Muscle of leg (tissue), 11 donors: ENCODE data around the gene IL4. TPM values are rescaled to one million over a fixed set of nuclear protein-coding genes. Genes with fewer than 3 reads are reported as not detected.

Experiments used
- DNase-seq: peaks from one replicate; pipeline ENCODE4 v3.0.0; 2013
- H3K27ac ChIP-seq: one replicate; pipeline ENCODE4 v1.5.1; 2013; ENCODE audit warnings: mild to moderate bottlenecking, low read length, control low read depth
- H3K27me3 ChIP-seq: one replicate; pipeline ENCODE4 v1.6.1; 2013; ENCODE audit warnings: low read length; ENCODE audit not compliant: control insufficient read depth, insufficient read depth
- H3K36me3 ChIP-seq: one replicate; pipeline ENCODE4 v1.6.1; 2013; ENCODE audit warnings: low read length; ENCODE audit not compliant: control insufficient read depth, insufficient read depth
- H3K4me1 ChIP-seq: one replicate; pipeline ENCODE4 v1.6.1; 2013; ENCODE audit warnings: low read length; ENCODE audit not compliant: control insufficient read depth, insufficient read depth
- H3K4me3 ChIP-seq: one replicate; pipeline ENCODE4 v1.5.1; 2013; ENCODE audit warnings: low read length, control low read depth
- H3K9me3 ChIP-seq: replicated peaks from 2 replicates; pipeline ENCODE4 v1.6.1; 2013; ENCODE audit warnings: low read depth, low read length; ENCODE audit not compliant: control insufficient read depth
- WGBS: methylation state at CpG from one replicate; pipeline ENCODE4 v1.1.5; 2013; ENCODE audit warnings: missing lambda C conversion rate; ENCODE audit not compliant: insufficient coverage; 5-methylcytosine and 5-hydroxymethylcytosine counted together
- polyA plus RNA-seq, 8 donors: library from polyadenylated mRNA; unstranded; fragments of 120-200 nt; gene quantifications; one replicate each; pipeline versions ENCODE4 v1.2.1 to v1.2.3, GENCODE V29; 2013; ENCODE audit warnings: inconsistent platforms in 1 of 8, low replicate concordance in 1 of 8; ENCODE audit not compliant: insufficient read length in 8 of 8, insufficient read depth in 1 of 8
- total RNA-seq: library from RNA; stranded (reverse); fragments of 120-200 nt; gene quantifications from one replicate; pipeline ENCODE4 v1.2.4, GENCODE V29; 2013

IL4 gene
- total and polyA plus RNA-seq, 9 donors, result 0.18 TPM; not detected in 8

DNA sequence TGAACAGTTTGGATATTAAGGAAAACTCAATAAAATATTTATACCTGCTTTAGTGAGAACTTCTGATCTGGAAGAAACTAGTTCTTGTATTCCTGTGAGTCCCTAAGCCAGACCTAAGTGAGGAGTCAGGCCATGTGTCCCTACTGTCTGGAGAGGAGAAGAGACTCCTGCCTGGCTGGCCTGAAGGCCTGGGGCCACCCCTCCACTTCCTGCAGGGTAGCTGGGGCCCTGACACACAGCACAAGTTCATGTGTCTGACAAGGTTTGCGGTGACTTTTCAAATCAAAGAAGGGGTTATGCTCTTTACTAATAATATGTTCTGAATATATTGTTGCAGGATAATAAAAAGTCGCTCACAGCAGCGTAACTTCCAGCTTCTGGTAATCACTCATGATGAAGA, 31.9 kb upstream of the IL4 start:
- no peak for DNase-seq
- Histone ChIP-seq H3K27me3 (no peaks in the 10 kb centered on the region), H3K4me3 (no peak overlapping the region), H3K4me1 (no peaks in the 10 kb centered on the region), H3K27ac (no peak overlapping the region), H3K9me3 (no peaks in the 10 kb centered on the region), H3K36me3 (peaks cover 46% of the 10 kb centered on the region)
- 92% methylated on average over 2 of the region's 3 CpGs for WGBS

DNA sequence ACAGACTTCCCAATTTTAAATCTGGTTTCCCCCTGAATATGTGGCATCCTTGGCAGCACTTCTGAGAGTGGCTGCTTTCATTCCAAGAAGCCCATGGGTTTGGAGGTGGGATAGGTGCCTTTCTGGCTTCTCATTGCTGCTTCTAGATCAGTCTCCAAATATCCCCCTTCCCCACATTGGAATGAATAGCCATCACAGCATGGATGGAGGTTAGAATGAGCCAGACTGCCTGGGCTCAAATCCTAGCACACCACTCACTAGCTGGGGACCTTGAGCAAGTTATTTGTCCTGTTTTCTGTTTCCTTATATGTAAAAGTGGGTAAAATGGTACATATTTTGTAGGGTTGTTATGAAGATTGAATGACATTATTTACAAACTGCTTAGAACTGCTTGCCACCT, 29.6 kb upstream of the IL4 start:
- peaks cover 34% of the 10 kb centered on the region for H3K36me3 ChIP-seq
- no peak for DNase-seq
- H3K9me3 ChIP-seq, result peaks cover 13% of the 10 kb centered on the region
- H3K4me1 ChIP-seq, result no peaks in the 10 kb centered on the region
- no peak overlapping the region for H3K27ac ChIP-seq
- no peaks in the 10 kb centered on the region for H3K27me3 ChIP-seq
- no peak overlapping the region for H3K4me3 ChIP-seq

DNA sequence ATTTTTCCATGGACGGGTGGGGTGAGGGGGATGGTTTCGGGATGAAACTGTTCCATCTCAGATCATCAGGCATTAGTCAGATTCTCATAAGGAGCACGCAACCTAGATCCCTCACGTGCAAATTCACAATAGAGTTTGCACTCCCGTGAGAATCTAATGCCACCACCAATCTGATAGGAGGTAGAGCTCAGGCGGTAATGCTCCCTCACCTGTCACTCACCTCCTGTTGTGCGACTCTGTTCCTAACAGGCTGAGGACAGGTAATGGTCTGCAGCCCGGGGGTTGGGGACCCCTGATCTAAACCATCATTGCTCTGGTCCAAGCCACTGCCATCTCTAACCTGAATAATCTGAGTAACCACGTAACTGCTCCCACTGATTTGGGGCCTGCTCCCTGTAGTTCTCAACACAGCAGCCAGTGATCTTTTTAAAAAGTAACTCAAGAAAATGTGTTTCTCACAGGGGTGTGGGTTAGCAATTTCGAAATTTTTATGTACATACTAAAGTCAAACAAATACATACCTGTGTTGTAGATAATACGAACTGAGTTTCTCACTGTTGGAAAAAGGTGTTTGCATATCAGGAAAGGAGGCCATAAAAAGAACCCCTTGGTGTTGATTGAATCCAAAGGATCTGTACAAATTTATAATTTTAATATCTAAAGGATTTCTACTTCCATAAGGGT, 27.1 kb upstream of the IL4 start:
- H3K9me3 ChIP-seq, result peaks cover 13% of the 10 kb centered on the region

DNA sequence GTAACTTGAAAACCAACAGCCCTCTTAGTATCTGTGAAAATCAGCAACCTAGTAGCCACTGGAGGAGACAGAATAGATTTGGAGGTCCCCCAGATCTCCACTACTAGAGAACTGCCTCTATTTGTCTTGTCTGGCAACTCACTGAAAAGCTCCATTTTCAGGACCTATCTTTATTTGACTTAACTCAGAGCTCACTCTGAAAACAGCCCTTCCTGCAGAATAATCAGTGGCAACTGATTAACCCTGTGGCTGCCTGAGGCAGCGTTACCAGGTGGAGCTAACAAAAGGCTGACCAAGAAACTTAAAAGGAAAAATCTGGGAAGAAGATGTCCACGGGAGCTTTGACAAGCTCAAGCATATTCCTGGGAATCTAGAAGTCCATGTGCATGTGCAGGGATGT, 26.3 kb upstream of the IL4 start:
- H3K36me3 ChIP-seq, result peaks cover 7% of the 10 kb centered on the region
- H3K4me3 ChIP-seq, result no peak overlapping the region
- 86% methylated on average over 2 of the region's 2 CpGs for WGBS
- H3K4me1 ChIP-seq, result no peaks in the 10 kb centered on the region
- H3K9me3 ChIP-seq, result peaks cover 13% of the 10 kb centered on the region
- DNase-seq, result no peak
- H3K27me3 ChIP-seq, result no peaks in the 10 kb centered on the region
- H3K27ac ChIP-seq, result no peak overlapping the region

More for the DNA sequence above, 27.1 kb upstream of the IL4 start:
- 100% methylated on average over 2 of the region's 11 CpGs for WGBS
- no peaks in the 10 kb centered on the region for H3K4me1 ChIP-seq
- no peak overlapping the region for H3K27ac ChIP-seq
- H3K27me3 ChIP-seq, result no peaks in the 10 kb centered on the region
- peaks cover 13% of the 10 kb centered on the region for H3K36me3 ChIP-seq
- DNase-seq, result no peak
- no peak overlapping the region for H3K4me3 ChIP-seq

DNA sequence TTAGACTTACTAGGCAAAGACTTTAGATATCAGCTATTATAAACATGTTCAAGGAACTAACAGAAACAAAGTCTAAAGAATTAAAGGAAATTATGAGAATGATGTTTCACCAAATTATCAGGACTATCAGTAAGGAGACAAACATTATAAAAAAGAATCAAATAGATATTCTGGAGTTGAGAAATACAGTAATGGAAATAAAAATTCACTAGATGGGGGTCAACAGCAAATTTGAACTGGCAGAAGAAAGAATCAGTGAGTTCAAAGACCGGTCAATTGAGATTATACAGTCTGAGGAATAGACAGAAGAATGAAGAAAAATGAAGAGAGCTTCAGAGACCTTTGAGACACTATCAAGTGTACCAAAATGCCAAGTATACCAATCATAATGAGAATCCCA, 25.4 kb upstream of the IL4 start:
- Histone ChIP-seq H3K4me1 (no peaks in the 10 kb centered on the region), H3K36me3 (peaks cover under 1% of the 10 kb centered on the region), H3K9me3 (peaks cover 13% of the 10 kb centered on the region), H3K27ac (no peak overlapping the region), H3K27me3 (no peaks in the 10 kb centered on the region), H3K4me3 (no peak overlapping the region)
- DNase-seq, result no peak
- WGBS, result no CpG with 5 or more reads among the region's 1 CpG

GRCh38 chr5:132651838-132652469, 21.8 kb upstream of the IL4 start:
- no peak overlapping the region for H3K27ac ChIP-seq
- DNase-seq, result no peak
- H3K4me1 ChIP-seq, result peaks cover 10% of the 10 kb centered on the region
- peaks cover 13% of the 10 kb centered on the region for H3K9me3 ChIP-seq
- H3K4me3 ChIP-seq, result no peak overlapping the region
- WGBS, result 94% methylated on average over 2 of the region's 4 CpGs
- H3K36me3 ChIP-seq, result no peaks in the 10 kb centered on the region
- peaks cover 27% of the 10 kb centered on the region for H3K27me3 ChIP-seq

DNA sequence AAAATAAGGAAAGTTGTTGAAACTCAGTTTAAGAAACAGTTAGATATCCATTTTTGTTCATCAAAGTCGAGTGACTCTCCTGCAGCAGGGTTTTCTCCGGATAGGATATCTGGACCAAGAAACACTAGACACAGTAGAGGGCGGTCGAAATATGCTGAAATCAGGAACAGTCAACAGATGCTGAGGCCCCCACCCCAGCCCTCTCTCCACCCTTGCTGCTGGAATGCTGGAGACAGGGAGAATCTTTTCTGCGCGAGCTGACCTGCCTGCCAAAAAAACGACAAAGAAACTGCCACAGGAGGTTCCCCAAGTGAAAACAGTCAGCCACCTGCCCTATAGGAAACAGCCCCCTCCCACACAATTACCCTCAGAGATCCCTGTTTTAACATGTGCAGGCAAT, 20.1 kb upstream of the IL4 start:
- Histone ChIP-seq H3K9me3 (no peaks in the 10 kb centered on the region), H3K4me3 (no peak overlapping the region), H3K36me3 (no peaks in the 10 kb centered on the region), H3K27me3 (peaks cover 35% of the 10 kb centered on the region), H3K4me1 (peaks cover 11% of the 10 kb centered on the region), H3K27ac (no peak overlapping the region)
- WGBS, result 0% methylated on average over 1 of the region's 7 CpGs
- peak; percentile 38 for DNase-seq

DNA sequence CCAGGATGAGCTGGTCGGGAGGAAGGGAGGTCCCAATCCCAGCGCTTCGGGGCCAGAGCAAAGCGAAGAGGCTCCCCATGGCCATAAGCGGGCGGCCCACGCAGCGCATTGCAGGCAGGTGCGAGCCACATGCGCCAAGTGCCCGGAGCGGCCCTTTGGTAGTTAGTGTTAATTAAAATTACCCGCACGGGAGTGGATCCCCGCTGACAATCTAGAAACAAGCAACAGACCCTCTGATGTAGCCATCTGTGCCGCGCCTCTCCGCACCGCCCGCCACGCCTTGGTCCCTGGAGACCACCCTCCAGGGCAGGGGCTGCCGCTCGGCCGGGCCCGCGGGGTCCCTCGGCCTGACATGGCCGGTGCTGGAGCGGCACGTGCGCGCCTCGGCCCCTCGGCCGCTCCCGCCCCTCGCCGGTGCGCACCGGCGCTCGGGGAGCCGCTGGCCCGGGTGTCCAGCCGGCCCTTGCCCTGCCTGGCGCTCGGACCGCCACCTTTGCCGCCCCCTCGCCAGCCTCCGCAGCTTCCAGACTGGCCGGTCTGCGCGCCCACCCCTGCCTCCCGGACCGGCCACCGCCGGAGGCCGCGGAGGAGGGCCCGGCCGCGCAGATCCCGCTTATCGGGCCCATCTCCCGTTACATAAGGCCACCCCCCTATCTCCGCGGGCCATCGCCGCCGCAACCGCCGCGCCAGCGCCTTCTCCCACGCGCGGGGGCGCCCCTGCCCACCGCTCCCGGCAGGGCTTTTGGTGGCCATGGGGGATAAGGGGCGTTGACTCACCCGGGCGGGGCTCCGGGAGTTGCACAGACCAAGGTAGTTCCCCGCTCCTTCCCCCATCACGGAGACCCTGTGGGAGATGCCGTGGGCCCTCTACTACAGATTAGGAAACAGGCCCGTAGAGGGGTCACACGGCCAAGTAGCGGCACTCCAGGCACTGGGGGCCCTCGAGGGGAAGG, 17.7 kb upstream of the IL4 start:
- under 1% methylated on average over 67 of the region's 92 CpGs for WGBS
- Histone ChIP-seq H3K4me1 (peaks cover 11% of the 10 kb centered on the region), H3K4me3 (peak overlapping the region; percentile 13), H3K36me3 (no peaks in the 10 kb centered on the region), H3K27me3 (peaks cover 35% of the 10 kb centered on the region), H3K9me3 (no peaks in the 10 kb centered on the region), H3K27ac (no peak overlapping the region)
- peak; percentile 28 for DNase-seq

- H3K27me3 ChIP-seq, result peaks cover 35% of the 10 kb centered on the region
- 47% methylated on average over 5 of the region's 12 CpGs for WGBS
Observed at GRCh38 chr5:132656774-132657355, 16.9 kb upstream of the IL4 start.

More at GRCh38 chr5:132656774-132657355, 16.9 kb upstream of the IL4 start:
- H3K4me1 ChIP-seq, result peaks cover 11% of the 10 kb centered on the region
- no peaks in the 10 kb centered on the region for H3K36me3 ChIP-seq
- no peak overlapping the region for H3K27ac ChIP-seq
- H3K4me3 ChIP-seq, result peak overlapping the region; percentile 13
- H3K9me3 ChIP-seq, result no peaks in the 10 kb centered on the region
- no peak for DNase-seq
